IMR-90 (cell line): Measurements from ENCODE around the gene CARNS1. TPM values are rescaled to one million over a fixed set of nuclear protein-coding genes. Genes with fewer than 3 reads are reported as not detected.
"Not testable (repeated sequence)": the region's sequence is repeated elsewhere in the genome, so short reads cannot be mapped to it uniquely, and the experiment has no call there.

Experiments
- ATAC-seq: fragments of 200-7000 bp; cut with Tn5 transposase; 2 replicates; pipeline ENCODE4 v1.9.1; 2020; ENCODE audit warnings: low read depth, mild to moderate bottlenecking, moderate library complexity
- BruUV-seq: library from RNA; stranded (reverse); fragments of 400-500 nt; replicated peaks from 2 replicates; lab custom pipeline; 2021; lab: Mats Ljungman, UMichigan
- CTCF ChIA-PET: fragments of 300-600 bp; formaldehyde crosslinking; extraction: SDS; loops from one replicate; lab custom pipeline; 2021; ENCODE audit warnings: antibody characterized with exemption; lab: Yijun Ruan, JAX
- POLR2A ChIA-PET: fragments of 300-600 bp; sonication (Branson Sonifier 250); formaldehyde crosslinking; loops from one replicate; lab custom pipeline; 2022; ENCODE audit warnings: antibody characterized with exemption; ENCODE audit not compliant: unreplicated experiment; lab: Charles Lee
- DNase-seq: peaks from one replicate; pipeline ENCODE4 v3.0.0; 2013
- H2AFZ ChIP-seq: replicated peaks from 2 replicates; pipeline ENCODE3; 2013; ENCODE audit warnings: low read length, mild to moderate bottlenecking; ENCODE audit not compliant: poor library complexity
- H2AK5ac ChIP-seq: 2 replicates; pipeline ENCODE4 v1.6.1; 2013; ENCODE audit warnings: low read depth, low read length, inconsistent platforms
- H2AK9ac ChIP-seq: replicated peaks from 2 replicates; pipeline ENCODE3; 2013; ENCODE audit warnings: mild to moderate bottlenecking, low read depth, low read length, moderate library complexity; ENCODE audit not compliant: poor library complexity
- H2BK120ac ChIP-seq: 2 replicates; pipeline ENCODE4 v1.6.1; 2013; ENCODE audit warnings: low read depth, low read length, inconsistent platforms
- H2BK15ac ChIP-seq: 3 replicates; pipeline ENCODE4 v1.6.1; 2013; ENCODE audit warnings: low read depth, low read length, inconsistent platforms
- H2BK20ac ChIP-seq: 2 replicates; pipeline ENCODE4 v1.6.1; 2013; ENCODE audit warnings: low read depth, mild to moderate bottlenecking, inconsistent platforms, low read length, moderate library complexity
- H2BK5ac ChIP-seq: 2 replicates; pipeline ENCODE4 v1.6.1; 2013; ENCODE audit warnings: mild to moderate bottlenecking, low read depth, low read length, inconsistent platforms; ENCODE audit not compliant: poor library complexity, severe bottlenecking
- H3K14ac ChIP-seq: replicated peaks from 2 replicates; pipeline ENCODE4 v1.6.1; 2013; ENCODE audit warnings: low read depth, low read length, inconsistent platforms
- H3K18ac ChIP-seq: 2 replicates; pipeline ENCODE4 v1.6.1; 2013; ENCODE audit warnings: low read depth, low read length, control low read depth
- H3K23ac ChIP-seq: 2 replicates; pipeline ENCODE4 v1.6.1; 2013; ENCODE audit warnings: low read depth, low read length, inconsistent platforms
- H3K27ac ChIP-seq: 2 replicates; pipeline ENCODE4 v1.5.1; 2013; ENCODE audit warnings: mild to moderate bottlenecking, control low read depth, low read length; ENCODE audit not compliant: insufficient read depth
- H3K27me3 ChIP-seq: 2 replicates; pipeline ENCODE4 v1.6.1; 2013; ENCODE audit warnings: low read length; ENCODE audit not compliant: control insufficient read depth, insufficient read depth
- H3K36me3 ChIP-seq: 2 replicates; pipeline ENCODE4 v1.6.1; 2013; ENCODE audit warnings: low read length, mixed read lengths; ENCODE audit not compliant: control insufficient read depth, insufficient read depth
- H3K4ac ChIP-seq: 2 replicates; pipeline ENCODE4 v1.6.1; 2013; ENCODE audit warnings: low read depth, low read length, inconsistent platforms
- H3K4me1 ChIP-seq: 2 replicates; pipeline ENCODE4 v1.6.1; 2013; ENCODE audit warnings: low read length, mixed read lengths; ENCODE audit not compliant: control insufficient read depth, insufficient read depth
- H3K4me2 ChIP-seq: 2 replicates; pipeline ENCODE4 v1.6.1; 2013; ENCODE audit warnings: low read depth, mild to moderate bottlenecking, control low read depth, low read length, moderate library complexity
- H3K4me3 ChIP-seq: 2 replicates; pipeline ENCODE4 v1.5.1; 2013; ENCODE audit warnings: low read depth, mild to moderate bottlenecking, control low read depth, low read length, moderate library complexity; ENCODE audit not compliant: insufficient read depth
- H3K56ac ChIP-seq: 2 replicates; pipeline ENCODE4 v1.6.1; 2013; ENCODE audit warnings: low read length, inconsistent platforms; ENCODE audit not compliant: insufficient read depth; ENCODE audit errors: extremely low read depth
- H3K79me1 ChIP-seq, 2 experiments: 2 replicates each; pipeline ENCODE4 v1.6.1; 2013; ENCODE audit warnings: low read length in 2 of 2, inconsistent platforms in 1 of 2, low read depth in 1 of 2
- H3K9ac ChIP-seq: 2 replicates; pipeline ENCODE4 v1.6.1; 2013; ENCODE audit warnings: low read depth, low read length, control low read depth
- H3K9me1 ChIP-seq: 2 replicates; pipeline ENCODE4 v1.6.1; 2013; ENCODE audit warnings: low read length, inconsistent platforms; ENCODE audit not compliant: insufficient read depth
- H3K9me3 ChIP-seq: 2 replicates; pipeline ENCODE4 v1.6.1; 2013; ENCODE audit warnings: low read length; ENCODE audit not compliant: control insufficient read depth, insufficient read depth
- H4K20me1 ChIP-seq: 2 replicates; pipeline ENCODE4 v1.6.1; 2013; ENCODE audit warnings: low read length, inconsistent platforms; ENCODE audit not compliant: insufficient read depth
- H4K5ac ChIP-seq: 2 replicates; pipeline ENCODE4 v1.6.1; 2013; ENCODE audit warnings: mild to moderate bottlenecking, low read depth, low read length, control low read depth
- H4K8ac ChIP-seq, 2 experiments: 2 replicates each; pipeline ENCODE4 v1.6.1; 2013; ENCODE audit warnings: low read depth in 2 of 2, low read length in 2 of 2, control low read depth in 1 of 2, inconsistent platforms in 1 of 2
- H4K91ac ChIP-seq: 2 replicates; pipeline ENCODE4 v1.6.1; 2013; ENCODE audit warnings: low read depth, low read length, inconsistent platforms; ENCODE audit not compliant: insufficient read depth
- CHD1 ChIP-seq: IDR thresholded peaks from 2 replicates; pipeline ENCODE4 v1.6.1; 2012; ENCODE audit warnings: low read depth, low read length, improper control_type of control experiment
- FOS ChIP-seq: fragments of 150-350 bp; IDR thresholded peaks from 2 replicates; pipeline ENCODE4 v1.6.1; 2016; ENCODE audit warnings: low read depth, low read length
- MAZ ChIP-seq: IDR thresholded peaks from 2 replicates; pipeline ENCODE4 v1.6.1; 2012; ENCODE audit warnings: low read depth, mild to moderate bottlenecking, low read length, improper control_type of control experiment, moderate library complexity, borderline replicate concordance
- WGBS, 2 experiments: methylation state at CpG; one replicate each; pipeline versions ENCODE4 v1.1.5 to v1.1.7; 2013; ENCODE audit warnings: missing lambda C conversion rate in 2 of 2; ENCODE audit not compliant: insufficient read length in 1 of 2; ENCODE audit errors: extremely low coverage in 2 of 2; 5-methylcytosine and 5-hydroxymethylcytosine counted together
- dilution Hi-C: fragments of 300-500 bp; cut with HindIII; formaldehyde crosslinking; loops from one replicate; pipeline ENCODE4 v1.14.3; 2018; ENCODE audit warnings: low sequenced_read_pairs; ENCODE audit not compliant: unreplicated experiment
- in situ Hi-C: fragments of 300-500 bp; cut with MboI; formaldehyde crosslinking; loops from 3 replicates; pipeline ENCODE4 v1.14.3; 2019; ENCODE audit warnings: low sequenced_read_pairs, inconsistent platforms, mixed read lengths
- intact Hi-C: fragments of 100-400 bp; cut with micrococcal nuclease; formaldehyde crosslinking; loops from 2 replicates; pipeline ENCODE4 v1.10.0; 2022
- polyA plus RNA-seq, 3 experiments: library from polyadenylated mRNA; depleted of rRNA; stranded (reverse); fragments of >200 nt; gene quantifications; 2 replicates each; pipeline ENCODE4 v1.2.3, GENCODE V29; 2012; ENCODE audit warnings: low replicate concordance in 1 of 3
- total RNA-seq: library from RNA; depleted of rRNA; stranded (reverse); fragments of >200 nt; gene quantifications from 2 replicates; pipeline ENCODE4 v1.2.3, GENCODE V29; 2012

The CARNS1 gene
- total and polyA plus RNA-seq, 2 of the 4 experiments (the other 2 are of a cell fraction): under 0.01 to 0.32 TPM

- Histone ChIP-seq H4K20me1 (no peaks in the 10 kb centered on the region), H3K36me3 (no peaks in the 10 kb centered on the region), H3K4ac (no peak overlapping the region), H3K4me3 (no peak overlapping the region), H2BK5ac (no peak overlapping the region), H3K4me2 (no peak overlapping the region), H4K8ac (no peak overlapping the region), H3K9me3 (no peaks in the 10 kb centered on the region), H3K56ac (no peak overlapping the region), H3K4me1 (peaks cover 7% of the 10 kb centered on the region), H3K14ac (no peak overlapping the region), H2BK15ac (no peak overlapping the region), H2AFZ (no peak overlapping the region), H3K27ac (no peak overlapping the region), H2AK9ac (no peak overlapping the region), H2BK120ac (no peak overlapping the region), H3K9me1 (peaks cover 5% of the 10 kb centered on the region), H3K9ac (no peak overlapping the region), H3K23ac (no peak overlapping the region), H4K91ac (no peak overlapping the region), H2BK20ac (no peak overlapping the region), H3K18ac (no peak overlapping the region), H3K79me1 (peaks cover 5 to 13% of the 10 kb centered on the region in 2 experiments; a peak in 3 of 4 replicates), H2AK5ac (no peak overlapping the region; the same call in 1 of the 2 replicates), H3K27me3 (no peaks in the 10 kb centered on the region), H4K5ac (no peak overlapping the region)
- WGBS, 2 experiments: 77% methylated on average over 24 of the region's 34 CpGs; no CpG with 5 or more reads in 1 of the 2 experiments
- intact Hi-C loops: loop anchor here (5.0 kb wide), 1 partner anchor 58 kb away; the partner anchor contains the start of gene AIP
- BruUV-seq: no TSS peak
- ATAC-seq: no peak
- no peak for DNase-seq
- ChIA-PET CTCF (no interaction called here), POLR2A (no interaction called here)
- no peak for TF ChIP-seq MAZ
- no peak for TF ChIP-seq CHD1
- TF ChIP-seq FOS: no peak
- dilution Hi-C loops: no loop called here
- in situ Hi-C loops: no loop called here
Measured at GRCh38 chr11:67423891-67424613, 8.6 kb downstream of the CARNS1 start.

- Histone ChIP-seq H2BK15ac (peak overlapping the region; percentile 40; the same call in 1 of the 3 replicates), H3K4ac (peak overlapping the region; percentile 92), H3K4me3 (peak overlapping the region; percentile 75), H3K27ac (peak overlapping the region; percentile 80), H4K8ac (peak overlapping the region; percentile 89 to 95), H4K5ac (peak overlapping the region; percentile 89), H3K9ac (peak overlapping the region; percentile 90), H4K91ac (peak overlapping the region; percentile 65), H2AK5ac (peak overlapping the region; percentile 91), H2AFZ (peak overlapping the region; percentile 100), H3K14ac (peak overlapping the region; percentile 98), H3K4me2 (peak overlapping the region; percentile 87), H2AK9ac (peak overlapping the region; percentile 95), H2BK5ac (peak overlapping the region; percentile 92), H3K79me1 (peaks cover 11 to 29% of the 10 kb centered on the region in 2 experiments), H3K56ac (peak overlapping the region; percentile 92; the same call in 1 of the 2 replicates), H3K23ac (peak overlapping the region; percentile 92), H2BK120ac (peak overlapping the region; percentile 69)
- H3K27me3 ChIP-seq, H4K20me1 ChIP-seq, H3K9me3 ChIP-seq, H3K9me1 ChIP-seq, H3K4me1 ChIP-seq, POLR2A ChIA-PET, H2BK20ac ChIP-seq, intact Hi-C loops, H3K18ac ChIP-seq, H3K36me3 ChIP-seq, ATAC-seq, DNase-seq, BruUV-seq, CTCF ChIA-PET, dilution Hi-C loops, in situ Hi-C loops: not testable (repeated sequence)
- WGBS, 2 experiments: 96% methylated on average over 9 of the region's 19 CpGs; no CpG with 5 or more reads in 1 of the 2 experiments
Measured at GRCh38 chr11:67427364-67427859, 11.9 kb downstream of the CARNS1 start.
